D341Med (cell line): Measurements from ENCODE around the gene FHIT.

Source experiments
- DNase-seq: peaks from one replicate; pipeline ENCODE4 v3.0.0; 2012; ENCODE audit warnings: low spot score

The FHIT gene

GRCh38 chr3:60277361-60277800 is 973.9 kb downstream of the FHIT start:
- no peak for DNase-seq

GRCh38 chr3:60276615-60277014 is 974.6 kb downstream of the FHIT start:
- DNase-seq, result no peak

- DNase-seq, result no peak
These were observed 976.6 kb downstream of the FHIT start for GRCh38 chr3:60274646-60275045.

GRCh38 chr3:60274098-60274497 is 977.2 kb downstream of the FHIT start:
- DNase-seq, result no peak

- DNase-seq, result no peak
These were observed 981.4 kb downstream of the FHIT start for GRCh38 chr3:60269829-60270266.

GRCh38 chr3:60269377-60269776 is 981.9 kb downstream of the FHIT start:
- no peak for DNase-seq

GRCh38 chr3:60268123-60268522 is 983.1 kb downstream of the FHIT start:
- no peak for DNase-seq

GRCh38 chr3:60266444-60266843 is 984.8 kb downstream of the FHIT start:
- DNase-seq, result no peak

GRCh38 chr3:60263191-60263590 is 988.1 kb downstream of the FHIT start:
- no peak for DNase-seq

- no peak for DNase-seq
These were observed 988.7 kb downstream of the FHIT start for GRCh38 chr3:60262546-60262945.

- no peak for DNase-seq
These were observed 990.7 kb downstream of the FHIT start for GRCh38 chr3:60260546-60260945.

GRCh38 chr3:60250810-60251209 is 1000.4 kb downstream of the FHIT start:
- no peak for DNase-seq

- no peak for DNase-seq
These were observed 1001.0 kb downstream of the FHIT start for GRCh38 chr3:60250206-60250605.

GRCh38 chr3:60246361-60246760 is 1004.9 kb downstream of the FHIT start:
- no peak for DNase-seq

GRCh38 chr3:60243456-60243855 is 1007.8 kb downstream of the FHIT start:
- DNase-seq, result no peak

GRCh38 chr3:60240492-60240891 is 1010.8 kb downstream of the FHIT start:
- DNase-seq, result no peak

GRCh38 chr3:60238550-60238949 is 1012.7 kb downstream of the FHIT start:
- no peak for DNase-seq

- no peak for DNase-seq
These were observed 1021.8 kb downstream of the FHIT start for GRCh38 chr3:60229502-60229901.

GRCh38 chr3:60228823-60229222 is 1022.4 kb downstream of the FHIT start:
- DNase-seq, result no peak

GRCh38 chr3:60226912-60227311 is 1024.3 kb downstream of the FHIT start:
- DNase-seq, result no peak

- no peak for DNase-seq
These were observed 1025.4 kb downstream of the FHIT start for GRCh38 chr3:60225848-60226247.

- DNase-seq, result no peak
These were observed 1030.5 kb downstream of the FHIT start for GRCh38 chr3:60220768-60221167.

GRCh38 chr3:60219501-60219900 is 1031.8 kb downstream of the FHIT start:
- DNase-seq, result no peak

- DNase-seq, result no peak
These were observed 1033.9 kb downstream of the FHIT start for GRCh38 chr3:60217156-60217911.
